ENCODE measurements around the gene LRRK1.

LRRK1 gene

GRCh38 chr15:100972975-100973350 lies 53.8 kb downstream of the LRRK1 start:
- POLR2A ChIA-PET (ENCODE audit: low non-redundant PET), result no interaction called here
- CTCF ChIA-PET, result no interaction called here
- DNase-seq (ENCODE audit: low spot score), result no peak
- TF ChIP-seq, protein P1, sequence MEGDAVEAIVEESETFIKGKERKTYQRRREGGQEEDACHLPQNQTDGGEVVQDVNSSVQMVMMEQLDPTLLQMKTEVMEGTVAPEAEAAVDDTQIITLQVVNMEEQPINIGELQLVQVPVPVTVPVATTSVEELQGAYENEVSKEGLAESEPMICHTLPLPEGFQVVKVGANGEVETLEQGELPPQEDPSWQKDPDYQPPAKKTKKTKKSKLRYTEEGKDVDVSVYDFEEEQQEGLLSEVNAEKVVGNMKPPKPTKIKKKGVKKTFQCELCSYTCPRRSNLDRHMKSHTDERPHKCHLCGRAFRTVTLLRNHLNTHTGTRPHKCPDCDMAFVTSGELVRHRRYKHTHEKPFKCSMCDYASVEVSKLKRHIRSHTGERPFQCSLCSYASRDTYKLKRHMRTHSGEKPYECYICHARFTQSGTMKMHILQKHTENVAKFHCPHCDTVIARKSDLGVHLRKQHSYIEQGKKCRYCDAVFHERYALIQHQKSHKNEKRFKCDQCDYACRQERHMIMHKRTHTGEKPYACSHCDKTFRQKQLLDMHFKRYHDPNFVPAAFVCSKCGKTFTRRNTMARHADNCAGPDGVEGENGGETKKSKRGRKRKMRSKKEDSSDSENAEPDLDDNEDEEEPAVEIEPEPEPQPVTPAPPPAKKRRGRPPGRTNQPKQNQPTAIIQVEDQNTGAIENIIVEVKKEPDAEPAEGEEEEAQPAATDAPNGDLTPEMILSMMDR (conservative IDR thresholded peaks at IDR 0.05; ENCODE audit: low read depth), result no peak
- H3K27ac ChIP-seq, result no peak overlapping the region

- POLR2A ChIA-PET (ENCODE audit: low non-redundant PET), result no interaction called here
- TF ChIP-seq, protein P1 (conservative IDR thresholded peaks at IDR 0.05; ENCODE audit: low read depth), result no peak
- CTCF ChIA-PET, result no interaction called here
- no peak overlapping the region for H3K27ac ChIP-seq
- DNase-seq (ENCODE audit: low spot score), result no peak
Observed at GRCh38 chr15:100973351-100974111, 54.4 kb downstream of the LRRK1 start.

- ChIA-PET CTCF (interaction anchor here (0.7 to 2.7 kb wide), 2 partner anchors 11 to 33 kb away, joined by 5 to 12 read pairs; no protein-coding TSS in a partner anchor), POLR2A (ENCODE audit: low non-redundant PET) (no interaction called here)
- DNase-seq (ENCODE audit: low spot score), result no peak
- TF ChIP-seq, protein P1 (conservative IDR thresholded peaks at IDR 0.05; ENCODE audit: low read depth), result no peak
- no peak overlapping the region for H3K27ac ChIP-seq
Observed at GRCh38 chr15:100975043-100975442, 55.9 kb downstream of the LRRK1 start.

- ChIA-PET CTCF (interaction anchor here (0.8 kb wide), 1 partner anchor 28 kb away, joined by 6 read pairs; no protein-coding TSS in a partner anchor), POLR2A (ENCODE audit: low non-redundant PET) (no interaction called here)
- DNase-seq (ENCODE audit: low spot score), result no peak
- TF ChIP-seq, protein P1 (conservative IDR thresholded peaks at IDR 0.05; ENCODE audit: low read depth), result no peak
- H3K27ac ChIP-seq, result no peak overlapping the region
Observed at GRCh38 chr15:100980410-100981046, 61.4 kb downstream of the LRRK1 start.

- no peak overlapping the region for H3K27ac ChIP-seq
- no peak for DNase-seq (ENCODE audit: low spot score)
- CTCF ChIA-PET, result interaction anchor here (0.8 kb wide), 1 partner anchor 27 kb away, joined by 6 read pairs; no protein-coding TSS in a partner anchor
- POLR2A ChIA-PET (ENCODE audit: low non-redundant PET), result no interaction called here
- TF ChIP-seq, protein P1 (conservative IDR thresholded peaks at IDR 0.05; ENCODE audit: low read depth), result no peak
Observed at GRCh38 chr15:100981086-100981485, 61.9 kb downstream of the LRRK1 start.

GRCh38 chr15:100983221-100983620 lies 64.1 kb downstream of the LRRK1 start:
- TF ChIP-seq, protein P1 (conservative IDR thresholded peaks at IDR 0.05; ENCODE audit: low read depth), result no peak
- ChIA-PET CTCF (interaction anchor here (1.4 kb wide), 1 partner anchor 24 kb away, joined by 3 read pairs; no protein-coding TSS in a partner anchor), POLR2A (ENCODE audit: low non-redundant PET) (no interaction called here)
- DNase-seq (ENCODE audit: low spot score), result no peak
- H3K27ac ChIP-seq, result no peak overlapping the region
